ENCODE data around the gene MSI1.

DNA sequence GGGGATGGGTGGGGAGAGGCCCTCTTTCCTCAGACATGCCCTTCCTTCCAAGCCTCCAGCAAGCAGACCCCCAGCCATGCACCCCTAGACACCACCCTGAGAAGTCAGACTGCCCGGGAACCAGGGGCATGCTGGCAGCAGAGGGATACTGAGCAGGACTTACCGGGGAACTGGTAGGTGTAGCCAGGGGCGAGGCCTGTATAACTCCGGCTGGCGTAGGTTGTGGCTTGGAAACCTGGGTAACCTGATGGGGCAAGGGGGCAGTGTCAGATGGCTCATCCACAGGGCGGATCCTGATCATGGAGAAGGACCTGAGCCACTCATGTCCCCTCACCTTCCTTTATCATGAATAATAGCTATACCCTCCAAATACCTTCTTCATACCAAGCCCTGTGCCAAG, 15.8 kb downstream of the MSI1 start:
- TF ChIP-seq, protein P1, sequence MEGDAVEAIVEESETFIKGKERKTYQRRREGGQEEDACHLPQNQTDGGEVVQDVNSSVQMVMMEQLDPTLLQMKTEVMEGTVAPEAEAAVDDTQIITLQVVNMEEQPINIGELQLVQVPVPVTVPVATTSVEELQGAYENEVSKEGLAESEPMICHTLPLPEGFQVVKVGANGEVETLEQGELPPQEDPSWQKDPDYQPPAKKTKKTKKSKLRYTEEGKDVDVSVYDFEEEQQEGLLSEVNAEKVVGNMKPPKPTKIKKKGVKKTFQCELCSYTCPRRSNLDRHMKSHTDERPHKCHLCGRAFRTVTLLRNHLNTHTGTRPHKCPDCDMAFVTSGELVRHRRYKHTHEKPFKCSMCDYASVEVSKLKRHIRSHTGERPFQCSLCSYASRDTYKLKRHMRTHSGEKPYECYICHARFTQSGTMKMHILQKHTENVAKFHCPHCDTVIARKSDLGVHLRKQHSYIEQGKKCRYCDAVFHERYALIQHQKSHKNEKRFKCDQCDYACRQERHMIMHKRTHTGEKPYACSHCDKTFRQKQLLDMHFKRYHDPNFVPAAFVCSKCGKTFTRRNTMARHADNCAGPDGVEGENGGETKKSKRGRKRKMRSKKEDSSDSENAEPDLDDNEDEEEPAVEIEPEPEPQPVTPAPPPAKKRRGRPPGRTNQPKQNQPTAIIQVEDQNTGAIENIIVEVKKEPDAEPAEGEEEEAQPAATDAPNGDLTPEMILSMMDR (conservative IDR thresholded peaks at IDR 0.05 in 1 of 2, IDR thresholded peaks at IDR 0.05 in 1 of 2; ENCODE audit: low read depth in 1 of 2, low read length in 2 of 2), result no peak
- no peak for TF ChIP-seq EZH2 (IDR thresholded peaks at IDR 0.05; ENCODE audit: low read length, missing control alignments)
